GM18499 (cell line): ENCODE measurements around the gene SEC24C.
A peak's percentile ranks its signal among the peaks of the same experiment; 100 is the strongest.
"Not testable (repeated sequence)": the region's sequence is repeated elsewhere in the genome, so short reads cannot be mapped to it uniquely, and the experiment has no call there.

Source experiments
- ATAC-seq: cut with Tn5 transposase; IDR thresholded peaks from one replicate; pipeline ENCODE4 v1.9.1; 2021; ENCODE audit warnings: moderate number of reproducible peaks; ENCODE audit not compliant: insufficient read depth, unreplicated experiment

SEC24C gene

DNA sequence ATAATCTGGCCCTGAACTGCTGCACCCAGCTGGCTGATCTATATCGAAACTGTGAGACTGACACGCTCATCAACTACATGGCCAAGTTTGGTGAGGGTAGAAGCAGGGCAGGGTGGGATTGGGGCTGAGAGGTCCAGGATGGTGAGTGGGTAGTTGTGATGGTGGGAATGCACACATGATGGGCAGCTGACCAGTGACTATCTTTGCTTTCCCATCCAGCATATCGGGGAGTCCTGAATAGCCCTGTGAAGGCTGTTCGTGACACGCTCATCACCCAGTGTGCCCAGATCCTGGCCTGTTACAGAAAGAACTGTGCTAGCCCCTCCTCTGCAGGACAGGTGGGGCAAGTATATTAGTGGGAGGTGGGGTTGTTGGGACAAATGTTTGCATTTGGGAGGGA lies 25.2 kb downstream of the SEC24C start:
- no peak for ATAC-seq

DNA sequence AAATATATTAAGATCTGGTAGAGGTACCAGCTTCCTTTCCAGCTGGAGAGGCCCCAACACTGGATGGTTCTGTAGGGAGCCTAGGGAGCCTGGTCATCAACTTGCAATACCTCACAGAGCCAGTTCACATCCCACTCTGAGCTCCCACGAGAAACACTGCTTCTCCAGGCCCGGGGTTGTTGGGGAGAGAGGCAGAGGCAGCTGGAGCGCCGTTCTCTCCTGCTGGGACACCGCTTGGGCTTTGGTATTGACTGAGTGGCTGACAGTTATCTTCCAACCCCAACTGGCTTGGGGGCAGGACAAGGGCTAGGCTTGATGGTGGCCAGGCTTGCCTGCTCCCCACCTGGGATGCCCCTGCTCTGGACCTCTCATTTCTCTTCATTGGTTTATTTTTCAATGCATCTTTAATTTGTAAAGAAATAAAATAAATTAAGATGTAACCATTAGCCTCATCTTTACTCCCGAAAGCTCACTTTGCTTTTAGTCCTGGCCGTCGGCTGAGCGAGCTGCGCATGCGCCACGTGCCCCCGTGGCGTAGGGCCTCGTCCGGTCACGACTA lies 27.6 kb downstream of the SEC24C start:
- peak; percentile 23 for ATAC-seq

DNA sequence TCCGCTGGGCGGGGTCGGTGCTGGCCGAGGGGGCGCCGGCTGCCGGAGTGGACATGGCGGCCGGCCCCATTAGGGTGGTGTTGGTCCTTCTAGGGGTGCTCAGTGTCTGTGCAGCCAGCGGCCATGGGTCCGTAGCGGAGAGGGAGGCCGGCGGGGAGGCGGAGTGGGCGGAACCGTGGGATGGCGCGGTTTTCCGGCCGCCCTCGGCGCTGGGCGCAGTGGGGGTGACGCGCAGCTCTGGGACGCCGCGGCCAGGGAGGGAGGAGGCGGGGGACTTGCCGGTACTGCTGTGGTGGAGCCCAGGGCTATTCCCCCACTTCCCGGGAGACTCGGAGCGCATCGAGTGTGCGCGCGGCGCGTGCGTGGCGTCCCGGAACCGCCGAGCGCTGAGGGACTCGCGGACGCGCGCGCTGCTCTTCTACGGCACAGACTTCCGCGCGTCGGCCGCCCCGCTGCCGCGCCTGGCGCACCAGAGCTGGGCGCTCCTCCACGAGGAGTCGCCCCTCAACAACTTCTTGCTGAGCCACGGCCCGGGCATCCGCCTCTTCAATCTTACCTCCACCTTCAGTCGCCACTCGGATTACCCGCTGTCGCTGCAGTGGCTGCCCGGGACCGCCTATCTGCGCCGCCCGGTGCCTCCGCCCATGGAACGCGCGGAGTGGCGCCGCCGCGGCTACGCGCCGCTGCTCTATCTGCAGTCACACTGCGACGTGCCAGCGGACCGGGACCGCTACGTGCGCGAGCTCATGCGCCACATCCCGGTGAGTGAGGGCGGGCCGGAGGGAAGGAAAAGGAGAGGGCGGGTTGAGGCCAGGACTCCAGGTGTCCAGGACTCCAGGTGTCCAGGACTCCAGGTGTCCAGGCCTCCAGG lies 28.3 kb downstream of the SEC24C start:
- peak; percentile 32 for ATAC-seq

GRCh38 chr10:73773152-73773879 lies 29.1 kb downstream of the SEC24C start:
- no peak for ATAC-seq

DNA sequence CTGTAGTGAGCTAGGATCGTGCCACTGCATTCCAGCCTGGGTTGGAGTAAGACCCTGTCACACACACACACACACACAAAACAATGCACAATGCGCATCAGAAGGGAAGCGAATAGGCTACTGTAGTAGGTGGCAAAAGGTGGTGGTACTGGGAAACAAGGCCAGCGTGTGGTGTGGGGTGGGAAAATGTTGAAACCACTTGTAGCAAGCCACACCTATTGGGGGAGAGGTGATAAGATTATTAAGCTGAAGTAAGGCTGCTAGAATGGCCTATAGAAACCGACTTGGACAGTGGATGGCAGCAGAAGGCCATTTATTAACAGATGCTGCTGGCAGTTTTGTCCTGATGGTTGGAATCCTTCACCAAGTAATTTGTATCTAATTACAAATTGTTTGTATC lies 30.5 kb downstream of the SEC24C start:
- ATAC-seq, result no peak

- no peak for ATAC-seq
Measured at GRCh38 chr10:73779018-73779417, 34.8 kb downstream of the SEC24C start.

DNA sequence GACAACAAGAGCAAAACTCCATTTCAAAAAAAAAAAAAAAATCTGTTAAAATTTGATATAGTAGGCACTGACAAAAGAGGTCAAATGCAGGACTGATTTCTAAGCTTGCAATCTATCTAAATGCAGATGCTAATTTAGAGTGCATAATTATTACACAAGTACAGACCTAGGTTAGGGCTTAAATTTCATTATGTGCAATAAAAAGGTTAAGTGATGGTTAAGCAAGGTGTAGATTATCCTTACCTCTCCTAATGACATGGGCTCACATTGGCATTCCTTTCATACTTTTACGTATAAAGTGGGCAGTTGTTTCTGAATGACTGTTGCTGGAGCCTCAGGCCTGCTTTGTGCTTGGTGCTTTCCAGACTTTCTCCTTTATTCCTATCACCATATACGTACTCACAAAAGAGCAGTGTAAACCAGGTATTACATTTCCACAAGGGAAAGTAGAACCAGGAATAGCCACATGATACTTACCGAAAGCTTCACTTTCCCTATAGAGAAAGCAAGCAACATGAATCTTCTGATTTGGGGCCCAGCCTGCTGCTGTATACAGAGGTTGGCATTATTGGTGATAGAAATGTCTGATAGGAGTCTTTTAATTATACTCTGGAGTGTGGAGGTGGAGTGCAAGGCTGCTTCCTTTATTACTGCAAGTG lies 35.5 kb downstream of the SEC24C start:
- no peak for ATAC-seq

DNA sequence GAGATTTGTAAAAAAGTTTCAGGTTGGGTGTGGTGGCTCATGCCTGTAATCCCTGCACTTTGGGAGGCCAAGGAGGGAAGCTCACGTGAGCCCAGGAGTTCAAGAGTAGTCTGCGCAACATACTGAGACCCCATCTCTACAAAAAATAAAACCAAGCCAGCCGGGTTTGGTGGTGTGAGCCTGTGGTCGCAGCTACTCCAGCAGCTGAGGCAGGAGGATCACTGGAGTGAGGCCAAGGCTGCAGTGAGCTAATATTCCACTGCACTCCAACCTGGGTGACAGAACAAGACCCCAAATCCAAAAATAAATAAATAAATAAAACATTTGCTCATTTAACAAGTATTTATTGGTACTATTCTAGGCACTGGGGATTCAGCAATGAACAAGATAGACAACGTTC lies 36.1 kb downstream of the SEC24C start:
- no peak for ATAC-seq

DNA sequence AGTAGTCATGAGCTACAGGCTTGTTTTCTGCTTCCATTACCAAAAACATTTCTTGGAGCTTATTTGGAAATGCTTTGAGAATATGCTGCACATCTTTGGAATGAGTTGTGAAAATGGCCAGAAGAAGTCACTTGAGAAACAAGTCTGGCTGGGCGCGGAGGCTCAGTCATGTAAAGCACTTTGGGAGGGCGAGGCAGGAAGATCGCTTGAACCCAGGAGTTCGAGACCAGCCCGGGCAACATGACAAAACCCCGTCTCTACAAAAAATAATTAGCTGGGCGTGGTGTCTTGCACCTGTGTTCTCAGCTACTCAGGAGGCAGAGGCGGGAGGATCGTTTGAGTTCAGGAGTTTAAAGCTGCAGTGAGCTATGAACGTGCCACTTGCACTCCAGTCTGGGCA lies 36.8 kb downstream of the SEC24C start:
- no peak for ATAC-seq

DNA sequence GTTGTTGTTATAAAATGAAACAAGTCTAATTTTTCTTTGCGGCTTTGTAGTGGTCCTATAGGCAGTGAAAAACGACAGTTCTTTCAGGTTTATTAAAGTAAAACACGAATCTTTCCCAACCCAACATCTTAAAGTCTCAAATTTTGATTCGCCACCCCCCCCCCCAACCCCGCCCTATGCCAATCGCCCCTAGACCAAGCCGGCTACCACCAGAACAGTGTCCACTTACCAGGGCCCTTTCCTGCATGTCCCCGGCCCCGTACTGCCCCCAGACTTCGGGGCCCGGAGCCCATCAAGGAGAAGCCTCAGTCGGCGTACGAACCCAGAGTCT lies 37.3 kb downstream of the SEC24C start:
- ATAC-seq, result no peak

DNA sequence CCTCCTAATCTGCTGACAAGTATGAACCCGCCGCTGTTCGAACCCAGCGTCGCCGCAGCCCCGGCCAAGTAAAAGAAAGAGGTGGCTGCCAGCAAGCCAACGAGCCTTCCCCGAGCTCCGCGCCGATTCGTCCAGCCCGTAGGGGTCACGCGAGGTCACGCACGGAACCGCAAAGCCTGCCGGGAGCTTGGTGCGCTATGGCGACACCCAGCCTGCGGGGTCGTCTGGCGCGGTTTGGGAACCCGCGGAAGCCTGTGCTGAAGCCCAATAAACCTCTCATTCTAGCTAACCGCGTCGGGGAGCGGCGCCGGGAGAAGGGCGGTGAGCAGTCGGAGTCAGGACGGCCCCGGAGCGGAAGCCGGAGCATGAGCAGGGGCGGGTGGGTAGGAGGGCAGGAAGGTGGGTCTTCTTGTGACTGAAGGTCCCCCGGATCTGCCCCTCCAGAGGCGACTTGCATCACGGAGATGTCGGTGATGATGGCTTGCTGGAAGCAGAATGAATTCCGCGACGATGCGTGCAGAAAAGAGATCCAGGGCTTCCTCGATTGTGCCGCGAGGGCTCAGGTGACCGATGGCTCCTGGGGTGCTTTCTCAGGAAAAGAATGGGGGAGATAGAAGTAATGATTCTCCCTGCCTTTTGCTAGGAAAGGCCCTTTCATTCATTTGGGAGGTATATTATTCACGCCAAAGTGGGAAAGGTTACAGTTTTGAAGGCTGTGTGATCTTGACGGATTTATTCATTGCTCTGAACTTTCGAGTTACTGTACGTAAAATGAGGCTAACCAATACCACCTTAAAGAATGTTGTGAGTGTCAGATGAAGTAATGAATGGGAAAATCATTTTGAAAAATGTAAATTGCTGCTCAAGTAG lies 37.9 kb downstream of the SEC24C start, which contains the start of gene CHCHD1:
Gene CHCHD1, plus strand, starts transcription at position 170 of the 870 bp plus-strand sequence. Its CDS starts 28 bp downstream, at position 198.
- ATAC-seq, result no peak

DNA sequence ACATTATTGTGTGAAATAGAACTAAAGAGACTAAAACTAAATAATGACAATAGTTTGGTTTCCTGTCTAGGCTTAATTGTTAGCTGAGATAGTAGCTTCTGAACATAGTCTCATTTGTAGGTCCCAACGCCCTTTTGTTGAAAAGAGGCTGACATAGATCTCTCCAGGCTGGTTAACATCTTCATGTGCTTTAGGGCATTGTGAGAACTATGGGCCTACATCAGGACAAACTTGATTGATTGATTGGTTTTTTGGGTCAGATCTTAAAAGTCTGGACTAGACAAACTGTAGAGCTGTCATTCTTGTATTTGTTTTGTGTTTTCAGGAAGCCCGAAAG lies 38.5 kb downstream of the SEC24C start:
- ATAC-seq, result no peak

GRCh38 chr10:73785211-73785720 lies 41.1 kb downstream of the SEC24C start, which contains the start of gene ZSWIM8:
TSS of gene ZSWIM8 (plus strand) at chr10:73785606. CDS start at chr10:73785879, 273 bp downstream.
- peak; percentile 59 for ATAC-seq

DNA sequence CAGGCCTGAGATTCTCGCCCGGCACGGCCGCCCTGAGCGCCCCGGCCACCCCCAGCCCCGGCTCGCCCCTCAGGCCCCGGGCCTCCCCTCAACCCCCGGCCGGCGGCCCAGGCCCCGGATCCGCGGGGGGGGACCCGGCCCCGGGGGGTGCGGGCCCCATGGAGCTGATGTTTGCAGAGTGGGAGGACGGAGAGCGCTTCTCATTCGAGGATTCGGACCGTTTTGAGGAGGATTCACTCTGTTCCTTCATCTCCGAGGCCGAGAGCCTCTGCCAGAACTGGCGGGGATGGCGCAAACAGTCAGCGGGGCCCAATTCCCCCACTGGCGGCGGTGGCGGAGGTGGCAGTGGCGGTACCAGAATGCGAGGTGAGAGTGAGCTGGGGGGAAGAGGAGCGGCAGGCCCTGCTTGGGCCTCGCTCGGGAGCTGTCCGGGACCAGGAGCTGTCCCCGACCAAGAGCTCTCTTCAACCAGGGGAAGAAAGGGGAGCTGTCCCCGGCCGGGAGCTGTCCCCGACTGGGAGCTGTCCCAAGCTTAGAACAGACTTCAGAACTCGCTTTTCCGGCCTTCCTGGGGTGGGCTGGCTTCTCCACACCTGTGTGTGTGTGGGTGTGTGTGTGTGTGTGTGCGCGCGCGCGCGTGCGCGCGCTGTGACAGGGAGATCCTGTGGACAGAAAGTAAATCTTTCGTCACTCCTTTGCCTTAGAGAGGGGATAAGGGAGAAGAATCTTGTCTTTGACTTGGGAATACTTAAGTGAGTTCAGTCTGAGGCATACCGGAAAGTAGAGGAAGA lies 41.7 kb downstream of the SEC24C start:
- peak; percentile 9 for ATAC-seq

DNA sequence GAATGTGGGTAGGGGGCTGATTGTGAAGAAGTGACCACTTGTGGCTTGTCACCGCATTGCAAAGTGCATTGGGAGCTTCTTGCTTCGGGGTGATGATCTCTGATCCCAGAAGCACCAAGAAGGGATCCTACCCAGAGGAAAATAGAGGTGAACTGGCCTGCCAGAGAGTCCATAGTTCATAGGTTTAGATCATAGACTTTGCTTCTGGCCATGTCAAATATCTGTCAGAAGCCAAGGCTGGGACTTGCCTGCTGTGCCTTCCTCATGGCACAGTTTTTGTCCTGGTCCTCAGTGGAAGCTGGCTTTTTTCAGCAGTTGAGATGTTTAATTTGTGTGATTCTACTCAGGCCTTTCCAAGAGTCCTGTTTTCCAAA lies 42.3 kb downstream of the SEC24C start:
- ATAC-seq, result no peak

DNA sequence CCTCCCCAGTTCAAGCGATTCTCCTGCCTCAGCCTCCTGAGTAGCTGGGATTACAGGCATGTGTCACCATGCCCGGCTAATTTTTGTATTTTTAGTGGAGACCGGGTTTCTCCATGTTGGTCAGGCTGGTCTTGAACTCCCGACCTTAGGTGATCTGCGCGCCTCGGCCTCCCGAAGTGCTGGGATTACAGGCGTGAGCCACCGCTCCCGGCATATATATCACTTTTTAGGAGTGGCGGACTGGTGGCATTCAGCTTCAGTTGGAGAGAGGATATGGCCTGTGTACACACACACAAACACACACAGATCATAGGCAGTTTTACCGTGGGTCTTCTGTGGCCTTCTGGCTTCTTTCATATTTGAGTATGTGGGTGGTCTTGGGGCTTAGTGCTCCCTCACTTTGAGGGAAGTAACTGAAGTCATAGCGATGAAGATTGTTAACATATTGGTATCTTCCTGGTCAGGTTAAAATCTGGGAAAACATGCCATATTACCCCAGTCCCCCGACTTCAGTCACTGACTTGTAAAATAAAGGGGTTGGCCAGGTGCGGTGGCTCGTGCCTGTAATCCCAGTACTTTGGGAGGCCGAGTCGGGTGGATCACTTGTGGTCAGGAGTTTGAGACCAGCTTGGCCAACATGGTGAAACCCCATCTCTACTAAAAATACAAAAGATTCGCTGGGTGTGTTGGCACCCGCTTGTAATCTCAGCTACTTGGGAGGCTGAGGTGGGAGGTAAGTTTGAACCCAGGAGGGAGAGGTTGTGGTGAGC lies 43.0 kb downstream of the SEC24C start:
- not testable (repeated sequence) for ATAC-seq

DNA sequence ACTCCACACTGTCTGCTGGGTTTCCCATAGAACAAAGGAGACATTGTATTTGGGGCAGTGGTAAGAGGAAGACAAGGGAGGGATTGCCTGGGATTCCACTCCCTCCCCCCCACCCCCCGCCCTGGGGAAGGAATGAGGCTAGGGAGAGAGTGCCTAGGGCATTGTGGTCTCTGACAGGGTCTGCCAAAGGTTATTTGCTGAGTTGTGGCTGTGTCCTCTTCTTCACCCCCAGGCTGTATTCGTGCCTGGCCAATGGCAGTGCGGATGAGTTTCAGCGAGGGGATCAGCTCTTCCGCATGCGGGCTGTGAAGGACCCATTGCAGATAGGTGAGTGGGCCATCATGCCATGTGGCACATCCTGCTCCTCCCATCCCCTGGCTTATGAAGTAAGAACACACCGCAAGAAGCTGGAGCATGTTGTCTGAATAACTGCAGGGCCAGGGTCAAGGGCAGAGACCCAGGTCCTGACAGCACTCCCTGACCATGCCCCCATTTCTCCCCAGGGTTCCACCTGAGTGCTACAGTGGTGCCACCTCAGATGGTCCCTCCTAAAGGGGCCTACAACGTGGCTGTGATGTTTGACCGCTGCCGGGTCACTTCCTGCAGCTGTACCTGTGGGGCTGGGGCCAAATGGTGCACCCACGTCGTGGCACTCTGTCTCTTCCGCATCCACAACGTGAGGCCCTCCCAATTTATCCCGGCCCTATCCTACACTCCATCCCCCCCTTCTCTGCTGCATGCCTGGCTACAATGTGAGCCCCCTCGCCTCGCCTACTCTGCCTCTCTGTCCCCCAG lies 44.9 kb downstream of the SEC24C start:
- ATAC-seq, result no peak
